ENCODE data around the gene CCDC30. TPM values are rescaled to one million over a fixed set of nuclear protein-coding genes. Genes with fewer than 3 reads are reported as not detected.
"Not testable (repeated sequence)": the region's sequence is repeated elsewhere in the genome, so short reads cannot be mapped to it uniquely, and the experiment has no call there.

The CCDC30 gene
- total and polyA plus RNA-seq, 9 of the 15 experiments (the other 6 are each of a cell fraction or from before 2014, with no cell fraction given): 0.05 to 0.91 (median 0.24) TPM

GRCh38 chr1:42620307-42620706 is 157.2 kb downstream of the CCDC30 start:
- H3K4me2 ChIP-seq (ENCODE audit: insufficient read depth, low read length): no peak overlapping the region
- DNase-seq (ENCODE audit: extremely low read depth in 1 of 4, low spot score in 3 of 4) (no peak), FAIRE-seq (no peak), ATAC-seq (no peak)
- POLR2A ChIA-PET: interaction anchor here (0.7 to 1.2 kb wide), 4 partner anchors 10 to 104 kb away, joined by 3 to 5 read pairs (median 4); partner anchors contain the start of gene PPIH
- 0% methylated on average over 2 of the region's 2 CpGs for WGBS (ENCODE audit: insufficient coverage, low coverage, missing lambda C conversion rate)
- no peak overlapping the region for H3K27ac ChIP-seq (ENCODE audit: extremely low read depth, low read depth, low read length)
- no peak overlapping the region for H3K4me3 ChIP-seq
- CTCF ChIA-PET (ENCODE audit: low intra/inter-chr PET ratio): no interaction called here
- H3K27me3 ChIP-seq (ENCODE audit: control insufficient read depth in 2 of 2, insufficient read depth in 2 of 2, low read length in 2 of 2): peaks cover 5 to 14% of the 10 kb centered on the region in 2 experiments; a peak in 4 of 5 replicates
- intact Hi-C loops (cut with micrococcal nuclease): no loop called here
- in situ Hi-C loops (cut with MboI): no loop called here
- no peaks in the 10 kb centered on the region for H3K9me3 ChIP-seq (replicated peaks; ENCODE audit: control insufficient read depth, insufficient read depth, low read depth, low read length)
- H3K9ac ChIP-seq (ENCODE audit: insufficient read depth in 1 of 2, low read depth in 2 of 2, low read length in 2 of 2): no peak overlapping the region
- H3K79me2 ChIP-seq (ENCODE audit: control insufficient read depth, insufficient read depth, low read length): no peaks in the 10 kb centered on the region
- H2AFZ ChIP-seq (ENCODE audit: low read depth, low read length): no peak overlapping the region
- H3K9me1 ChIP-seq (ENCODE audit: control insufficient read depth, insufficient read depth, low read length): no peaks in the 10 kb centered on the region
- H4K20me1 ChIP-seq (replicated peaks; ENCODE audit: control insufficient read depth, insufficient read depth, low read length): no peaks in the 10 kb centered on the region
- no peak for TF ChIP-seq BDP1 (IDR thresholded peaks at IDR 0.05; ENCODE audit: insufficient read depth, insufficient read length)
- TF ChIP-seq TCF7 (IDR thresholded peaks at IDR 0.05; ENCODE audit: borderline replicate concordance): no peak
- no peak for TF ChIP-seq TOE1 (IDR thresholded peaks at IDR 0.05; ENCODE audit: borderline replicate concordance)
- no peak for TF ChIP-seq TOE1 (CRISPR knock-in tag; IDR thresholded peaks at IDR 0.05; ENCODE audit: borderline replicate concordance, low read depth)
- no peak for TF ChIP-seq CBFA2T2 (conservative IDR thresholded peaks at IDR 0.05)
- no peak for TF ChIP-seq TBP (optimal IDR thresholded peaks at IDR 0.05; ENCODE audit: low read depth, low read length)
- H3K36me3 ChIP-seq (ENCODE audit: control insufficient read depth, insufficient read depth, low read length): no peaks in the 10 kb centered on the region
- BruUV-seq (replicated peaks): no TSS peak
- H3K4me1 ChIP-seq (replicated peaks in 1 of 2; ENCODE audit: control insufficient read depth in 2 of 2, insufficient read depth in 2 of 2, low read length in 2 of 2): no peaks in the 10 kb centered on the region

DNA sequence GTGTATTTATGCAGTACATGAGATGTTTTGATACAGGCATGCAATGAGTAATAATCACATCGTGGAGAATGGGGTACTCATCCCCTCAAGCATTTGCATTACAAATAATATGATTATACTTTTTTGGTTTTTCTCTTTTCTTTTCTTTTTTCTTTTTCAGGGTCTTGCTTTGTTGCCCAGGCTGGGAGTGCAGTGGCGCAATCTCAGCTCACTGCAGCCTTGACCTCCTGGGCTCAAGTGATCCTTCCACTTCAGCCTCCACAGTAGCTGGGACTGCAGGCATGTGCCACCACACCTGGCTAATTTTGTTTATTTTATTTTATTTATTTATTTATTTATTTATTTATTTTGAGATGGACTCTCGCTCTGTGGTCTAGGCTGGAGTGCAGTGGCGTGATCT is 158.1 kb downstream of the CCDC30 start:
- BruUV-seq (replicated peaks); H3K9ac ChIP-seq (ENCODE audit: insufficient read depth in 1 of 2, low read depth in 2 of 2, low read length in 2 of 2); H3K4me1 ChIP-seq (replicated peaks in 1 of 2; ENCODE audit: control insufficient read depth in 2 of 2, insufficient read depth in 2 of 2, low read length in 2 of 2); H4K20me1 ChIP-seq (replicated peaks; ENCODE audit: control insufficient read depth, insufficient read depth, low read length); in situ Hi-C loops (cut with MboI); H3K9me1 ChIP-seq (ENCODE audit: control insufficient read depth, insufficient read depth, low read length); CTCF ChIA-PET (ENCODE audit: low intra/inter-chr PET ratio); H3K4me3 ChIP-seq; H3K79me2 ChIP-seq (ENCODE audit: control insufficient read depth, insufficient read depth, low read length); H3K9me3 ChIP-seq (replicated peaks; ENCODE audit: control insufficient read depth, insufficient read depth, low read depth, low read length); H3K36me3 ChIP-seq (ENCODE audit: control insufficient read depth, insufficient read depth, low read length); intact Hi-C loops (cut with micrococcal nuclease); H3K27ac ChIP-seq (ENCODE audit: extremely low read depth, low read depth, low read length); ATAC-seq; H2AFZ ChIP-seq (ENCODE audit: low read depth, low read length); H3K4me2 ChIP-seq (ENCODE audit: insufficient read depth, low read length); FAIRE-seq; DNase-seq (ENCODE audit: extremely low read depth in 1 of 4, low spot score in 3 of 4): not testable (repeated sequence)
- POLR2A ChIA-PET: interaction anchor here (1.1 kb wide), 1 partner anchor 37 kb away, joined by 3 read pairs; the partner anchor contains the start of gene PPIH
- TF ChIP-seq ZNF121 (CRISPR knock-in tag; conservative IDR thresholded peaks at IDR 0.05): peak; percentile 54; the same call in 1 of the 2 replicates
- WGBS (ENCODE audit: insufficient coverage, low coverage, missing lambda C conversion rate): 13% methylated on average over 4 of the region's 4 CpGs
- H3K27me3 ChIP-seq (ENCODE audit: control insufficient read depth in 2 of 2, insufficient read depth in 2 of 2, low read length in 2 of 2): peaks cover 5 to 14% of the 10 kb centered on the region in 2 experiments; a peak in 4 of 5 replicates
